ENCODE results near the gene UBE4B. TPM values are rescaled to one million over a fixed set of nuclear protein-coding genes. Genes with fewer than 3 reads are reported as not detected.
A peak's percentile ranks its signal among the peaks of the same experiment; 100 is the strongest.

UBE4B gene
- total and polyA plus RNA-seq, 4 donors = 9.9 to 51.0 (median 28.2) TPM

- no peaks in the 10 kb centered on the region for H3K9me3 ChIP-seq (ENCODE audit: control insufficient read depth in 4 of 4, insufficient read depth in 3 of 4, low read length in 3 of 4)
- peak overlapping the region; percentile 34 to 81 for H3K27ac ChIP-seq (ENCODE audit: low read depth in 1 of 2, low read length in 1 of 2)
- WGBS, 2 donors = 93 to 95% methylated on average over 1 of the region's 1 CpG
- DNase-seq = peak in 1 of 3 donors; percentile 8
- TF ChIP-seq CTCF (IDR thresholded peaks at IDR 0.05; ENCODE audit: control extremely low read depth, extremely low read depth) = no peak
- H3K27me3 ChIP-seq (ENCODE audit: control insufficient read depth in 3 of 3, insufficient read depth in 3 of 3, low read length in 2 of 3) = no peaks in the 10 kb centered on the region
- no peak for ATAC-seq (ENCODE audit: insufficient read depth, low FRiP score)
- peak overlapping the region; percentile 86 to 96 for H3K9ac ChIP-seq (ENCODE audit: insufficient read depth in 1 of 2, low read length in 2 of 2)
- peaks cover 6 to 34% (median 12%) of the 10 kb centered on the region in 5 donors for H3K4me1 ChIP-seq (ENCODE audit: control insufficient read depth in 5 of 5, insufficient read depth in 5 of 5, low read length in 5 of 5)
- H3K4me3 ChIP-seq = no peak overlapping the region
- H3K36me3 ChIP-seq (ENCODE audit: control insufficient read depth in 4 of 4, insufficient read depth in 4 of 4, low read length in 4 of 4) = no peaks in the 10 kb centered on the region
These were observed 179.7 kb downstream of the UBE4B start for GRCh38 chr1:10212476-10212875.

GRCh38 chr1:10213186-10213705 is 180.5 kb downstream of the UBE4B start:
- Histone ChIP-seq H3K9ac (ENCODE audit: insufficient read depth in 1 of 2, low read length in 2 of 2) (peak overlapping the region in 1 of 2 donors; percentile 1), H3K4me1 (ENCODE audit: control insufficient read depth in 5 of 5, insufficient read depth in 5 of 5, low read length in 5 of 5) (peaks cover 11 to 42% (median 16%) of the 10 kb centered on the region in 5 donors), H3K9me3 (ENCODE audit: control insufficient read depth in 4 of 4, insufficient read depth in 3 of 4, low read length in 3 of 4) (no peaks in the 10 kb centered on the region), H3K4me3 (no peak overlapping the region), H3K27me3 (ENCODE audit: control insufficient read depth in 3 of 3, insufficient read depth in 3 of 3, low read length in 2 of 3) (no peaks in the 10 kb centered on the region), H3K36me3 (ENCODE audit: control insufficient read depth in 4 of 4, insufficient read depth in 4 of 4, low read length in 4 of 4) (no peaks in the 10 kb centered on the region), H3K27ac (ENCODE audit: low read depth in 1 of 2, low read length in 1 of 2) (peak overlapping the region in 1 of 2 donors; percentile 49)
- TF ChIP-seq CTCF (IDR thresholded peaks at IDR 0.05; ENCODE audit: control extremely low read depth, extremely low read depth) = no peak
- peak in 1 of 3 donors; percentile 30 for DNase-seq
- 48 to 70% methylated on average over 3 of the region's 3 CpGs for WGBS, 2 donors
- ATAC-seq (ENCODE audit: insufficient read depth, low FRiP score) = no peak

GRCh38 chr1:10216090-10216749 is 183.5 kb downstream of the UBE4B start:
- no peaks in the 10 kb centered on the region for H3K9me3 ChIP-seq (ENCODE audit: control insufficient read depth in 4 of 4, insufficient read depth in 3 of 4, low read length in 3 of 4)
- DNase-seq = peak in 2 of 3 donors; percentile 12 to 38
- peak overlapping the region; percentile 56 for H3K27ac ChIP-seq (ENCODE audit: low read depth in 1 of 2, low read length in 1 of 2)
- H3K27me3 ChIP-seq (ENCODE audit: control insufficient read depth in 3 of 3, insufficient read depth in 3 of 3, low read length in 2 of 3) = no peaks in the 10 kb centered on the region
- peaks cover 13 to 45% (median 17%) of the 10 kb centered on the region in 5 donors for H3K4me1 ChIP-seq (ENCODE audit: control insufficient read depth in 5 of 5, insufficient read depth in 5 of 5, low read length in 5 of 5)
- WGBS, 2 donors = 47 to 49% methylated on average over 7 of the region's 7 CpGs
- no peaks in the 10 kb centered on the region for H3K36me3 ChIP-seq (ENCODE audit: control insufficient read depth in 4 of 4, insufficient read depth in 4 of 4, low read length in 4 of 4)
- no peak for TF ChIP-seq CTCF (IDR thresholded peaks at IDR 0.05; ENCODE audit: control extremely low read depth, extremely low read depth)
- no peak overlapping the region for H3K9ac ChIP-seq (ENCODE audit: insufficient read depth in 1 of 2, low read length in 2 of 2)
- no peak for ATAC-seq (ENCODE audit: insufficient read depth, low FRiP score)
- H3K4me3 ChIP-seq = no peak overlapping the region

Data from lung (tissue), 12 donors.